OCI-LY1 (cell line): ENCODE data around the gene SLC43A3.

Source experiments
- H2AFZ ChIP-seq: fragments of 200-600 bp; sonication (generic), shearing (Covaris generic); 2 replicates; pipeline ENCODE4 v1.6.0; 2014; ENCODE audit warnings: antibody characterized with exemption, mild to moderate bottlenecking, low read length
- H3F3A ChIP-seq: fragments of 200-600 bp; sonication (generic), shearing (Covaris generic); 2 replicates; pipeline ENCODE4 v1.6.0; 2014; ENCODE audit warnings: mild to moderate bottlenecking, antibody characterized with exemption, low read length, moderate library complexity; ENCODE audit not compliant: insufficient read depth
- H3K27ac ChIP-seq: fragments of 200-600 bp; sonication (generic); 2 replicates; pipeline ENCODE4 v1.5.1; 2014; ENCODE audit warnings: low read length, mixed run types, mild to moderate bottlenecking, low read depth; ENCODE audit not compliant: poor library complexity, severe bottlenecking
- H3K27me3 ChIP-seq: fragments of 200-600 bp; sonication (generic); 2 replicates; pipeline ENCODE4 v1.6.0; 2014; ENCODE audit warnings: antibody characterized with exemption, mild to moderate bottlenecking, low read length, moderate library complexity; ENCODE audit not compliant: insufficient read depth
- H3K36me3 ChIP-seq: fragments of 200-600 bp; sonication (generic); 2 replicates; pipeline ENCODE4 v1.6.1; 2014; ENCODE audit warnings: mild to moderate bottlenecking, antibody characterized with exemption, low read length, moderate library complexity, mixed read lengths; ENCODE audit not compliant: insufficient read depth
- H3K4me1 ChIP-seq: fragments of 200-600 bp; sonication (generic); 2 replicates; pipeline ENCODE4 v1.5.1; 2014; ENCODE audit warnings: mild to moderate bottlenecking, low read length, moderate library complexity; ENCODE audit not compliant: insufficient read depth, severe bottlenecking
- H3K4me2 ChIP-seq: fragments of 200-600 bp; sonication (generic), shearing (Covaris generic); 2 replicates; pipeline ENCODE4 v1.6.1; 2014; ENCODE audit warnings: low read length
- H3K4me3 ChIP-seq: fragments of 200-600 bp; sonication (generic); 2 replicates; pipeline ENCODE4 v1.5.1; 2014; ENCODE audit warnings: low read length, low read depth, mild to moderate bottlenecking, mixed read lengths; ENCODE audit not compliant: poor library complexity, severe bottlenecking
- H3K79me2 ChIP-seq: fragments of 200-600 bp; shearing (Covaris generic); 2 replicates; pipeline ENCODE4 v1.6.1; 2016; ENCODE audit warnings: mixed run types, low read length, mixed read lengths; ENCODE audit not compliant: insufficient read depth
- H3K9ac ChIP-seq: fragments of 200-600 bp; sonication (generic), shearing (Covaris generic); 2 replicates; pipeline ENCODE4 v1.6.1; 2014; ENCODE audit warnings: mild to moderate bottlenecking, low read length, mixed read lengths
- H3K9me2 ChIP-seq: fragments of 200-600 bp; sonication (generic), shearing (Covaris generic); 2 replicates; pipeline ENCODE4 v1.6.1; 2014; ENCODE audit warnings: low read depth, mild to moderate bottlenecking, low read length, mixed read lengths
- H3K9me3 ChIP-seq: fragments of 200-600 bp; shearing (Covaris generic); 2 replicates; pipeline ENCODE4 v1.6.1; 2014; ENCODE audit warnings: low read length, mixed read lengths
- H4K20me1 ChIP-seq: fragments of 200-600 bp; sonication (generic), shearing (Covaris generic); 2 replicates; pipeline ENCODE4 v1.6.0; 2016; ENCODE audit warnings: mild to moderate bottlenecking, low read length; ENCODE audit not compliant: insufficient read depth
- CTCF ChIP-seq: fragments of 200-600 bp; sonication (generic), shearing (Covaris generic); IDR thresholded peaks from 2 replicates; pipeline ENCODE4 v1.5.1; 2017; ENCODE audit warnings: mild to moderate bottlenecking, antibody characterized with exemption, low read length, moderate library complexity, mixed read lengths
- EZH2 ChIP-seq: fragments of 200-600 bp; sonication (generic), shearing (Covaris generic); IDR thresholded peaks from 2 replicates; pipeline ENCODE4 v1.8.0; 2017; ENCODE audit warnings: borderline replicate concordance, mixed run types, mild to moderate bottlenecking, antibody characterized with exemption, low read length, moderate library complexity, mixed read lengths

Gene SLC43A3

GRCh38 chr11:57394203-57394965 is 32.5 kb downstream of the SLC43A3 start:
- Histone ChIP-seq H3K9me2 (no peaks in the 10 kb centered on the region), H3K4me2 (no peak overlapping the region), H3K9ac (no peak overlapping the region), H3K27ac (no peak overlapping the region), H3K36me3 (no peaks in the 10 kb centered on the region), H2AFZ (no peak overlapping the region), H4K20me1 (no peaks in the 10 kb centered on the region), H3K9me3 (no peaks in the 10 kb centered on the region), H3F3A (no peaks in the 10 kb centered on the region), H3K4me3 (no peak overlapping the region), H3K79me2 (no peaks in the 10 kb centered on the region), H3K27me3 (no peaks in the 10 kb centered on the region), H3K4me1 (no peaks in the 10 kb centered on the region)
- TF ChIP-seq EZH2 (no peak), CTCF (no peak)

- no peaks in the 10 kb centered on the region for H3K36me3 ChIP-seq
- no peak overlapping the region for H3K27ac ChIP-seq
- no peak overlapping the region for H3K4me2 ChIP-seq
- no peak for TF ChIP-seq CTCF
- no peak for TF ChIP-seq EZH2
- H3K9me2 ChIP-seq, result no peaks in the 10 kb centered on the region
- H3K9me3 ChIP-seq, result no peaks in the 10 kb centered on the region
- H3K4me1 ChIP-seq, result no peaks in the 10 kb centered on the region
- H3K79me2 ChIP-seq, result no peaks in the 10 kb centered on the region
- no peaks in the 10 kb centered on the region for H3K27me3 ChIP-seq
- no peak overlapping the region for H2AFZ ChIP-seq
- H3K9ac ChIP-seq, result no peak overlapping the region
- H3K4me3 ChIP-seq, result no peak overlapping the region
- no peaks in the 10 kb centered on the region for H4K20me1 ChIP-seq
- no peaks in the 10 kb centered on the region for H3F3A ChIP-seq
Observed at GRCh38 chr11:57392763-57393105, 34.2 kb downstream of the SLC43A3 start.

GRCh38 chr11:57392066-57392762 is 34.7 kb downstream of the SLC43A3 start:
- H3K27ac ChIP-seq, result no peak overlapping the region
- H3K36me3 ChIP-seq, result no peaks in the 10 kb centered on the region
- H3K79me2 ChIP-seq, result no peaks in the 10 kb centered on the region
- no peaks in the 10 kb centered on the region for H3K9me2 ChIP-seq
- H2AFZ ChIP-seq, result no peak overlapping the region
- no peak for TF ChIP-seq CTCF
- no peak for TF ChIP-seq EZH2
- H4K20me1 ChIP-seq, result no peaks in the 10 kb centered on the region
- H3K4me2 ChIP-seq, result no peak overlapping the region
- no peak overlapping the region for H3K9ac ChIP-seq
- H3K27me3 ChIP-seq, result no peaks in the 10 kb centered on the region
- H3F3A ChIP-seq, result no peaks in the 10 kb centered on the region
- no peaks in the 10 kb centered on the region for H3K4me1 ChIP-seq
- no peaks in the 10 kb centered on the region for H3K9me3 ChIP-seq
- H3K4me3 ChIP-seq, result no peak overlapping the region
